ENCODE results near the gene KREMEN1. TPM values are rescaled to one million over a fixed set of nuclear protein-coding genes. Genes with fewer than 3 reads are reported as not detected.

Gene KREMEN1
- total RNA-seq, 1 donor from 2014 or later, result 23.5 TPM

- no peaks in the 10 kb centered on the region for H3K9me3 ChIP-seq
- intact Hi-C loops (cut with DNase I), result no loop called here
- no peak for DNase-seq
- TF ChIP-seq CTCF (IDR thresholded peaks at IDR 0.05), result no peak
- peak; percentile 23 to 71 for ATAC-seq
- H3K27me3 ChIP-seq (ENCODE audit: low read depth), result no peaks in the 10 kb centered on the region
- H3K4me1 ChIP-seq, result peaks cover 14% of the 10 kb centered on the region
- no peak overlapping the region for H3K4me3 ChIP-seq
- H3K27ac ChIP-seq, result no peak overlapping the region
- H3K36me3 ChIP-seq, result peaks cover 11% of the 10 kb centered on the region
Observed at GRCh38 chr22:29093501-29094300, 20.9 kb downstream of the KREMEN1 start.

GRCh38 chr22:29095459-29095858 lies 22.6 kb downstream of the KREMEN1 start:
- H3K4me3 ChIP-seq, result no peak overlapping the region
- TF ChIP-seq CTCF (IDR thresholded peaks at IDR 0.05), result no peak
- no peaks in the 10 kb centered on the region for H3K27me3 ChIP-seq (ENCODE audit: low read depth)
- peaks cover 14% of the 10 kb centered on the region for H3K4me1 ChIP-seq
- H3K27ac ChIP-seq, result no peak overlapping the region
- no peaks in the 10 kb centered on the region for H3K9me3 ChIP-seq
- ATAC-seq (no peak), DNase-seq (no peak)
- peaks cover 22% of the 10 kb centered on the region for H3K36me3 ChIP-seq
- intact Hi-C loops (cut with DNase I), result no loop called here

- TF ChIP-seq CTCF (IDR thresholded peaks at IDR 0.05), result no peak
- ATAC-seq (no peak), DNase-seq (no peak)
Observed at GRCh38 chr22:29096736-29097669, 24.2 kb downstream of the KREMEN1 start.

GRCh38 chr22:29098296-29098695 lies 25.5 kb downstream of the KREMEN1 start:
- DNase-seq, result no peak
- Histone ChIP-seq H3K9me3 (no peaks in the 10 kb centered on the region), H3K27me3 (ENCODE audit: low read depth) (no peaks in the 10 kb centered on the region), H3K27ac (no peak overlapping the region), H3K36me3 (peaks cover 22% of the 10 kb centered on the region), H3K4me1 (peaks cover 2% of the 10 kb centered on the region), H3K4me3 (no peak overlapping the region)
- no peak for TF ChIP-seq CTCF (IDR thresholded peaks at IDR 0.05)
- intact Hi-C loops (cut with DNase I), result no loop called here
- ATAC-seq, result no peak

More at GRCh38 chr22:29096736-29097669, 24.2 kb downstream of the KREMEN1 start:
- Histone ChIP-seq H3K36me3 (peaks cover 22% of the 10 kb centered on the region), H3K27ac (peak overlapping the region; percentile 5), H3K27me3 (ENCODE audit: low read depth) (no peaks in the 10 kb centered on the region), H3K4me1 (peaks cover 14% of the 10 kb centered on the region), H3K4me3 (no peak overlapping the region), H3K9me3 (no peaks in the 10 kb centered on the region)
- intact Hi-C loops (cut with DNase I), result no loop called here

GRCh38 chr22:29102300-29102699 lies 29.5 kb downstream of the KREMEN1 start:
- TF ChIP-seq CTCF (IDR thresholded peaks at IDR 0.05), result no peak
- Histone ChIP-seq H3K27ac (no peak overlapping the region), H3K9me3 (no peaks in the 10 kb centered on the region), H3K36me3 (peaks cover 17% of the 10 kb centered on the region), H3K27me3 (ENCODE audit: low read depth) (no peaks in the 10 kb centered on the region), H3K4me3 (no peak overlapping the region), H3K4me1 (no peaks in the 10 kb centered on the region)
- DNase-seq, result no peak
- ATAC-seq, result no peak
- intact Hi-C loops (cut with DNase I), result no loop called here
